Left ventricle myocardium superior (tissue), 1 donor: ENCODE results near the gene IFT74. TPM values are rescaled to one million over a fixed set of nuclear protein-coding genes. Genes with fewer than 3 reads are reported as not detected.

Experiments used
- ATAC-seq: fragments of 200-7000 bp; cut with Tn5 transposase; one replicate; pipeline ENCODE4 v1.9.1; 2020; ENCODE audit warnings: mild to moderate bottlenecking, moderate library complexity
- DNase-seq: peaks from one replicate; pipeline ENCODE4 v3.0.0-alpha.2; 2020
- intact Hi-C: fragments of 100-400 bp; cut with micrococcal nuclease; formaldehyde crosslinking; loops from one replicate; pipeline ENCODE4 v1.11.0; 2022
- total RNA-seq: library from RNA; stranded (reverse); fragmentation: NEBNext Ultra II Directional; extraction: Animal tissue kit (Norgen Biotek cat#: 25700); gene quantifications from one replicate; pipeline ENCODE4 v1.2.1, GENCODE V29; 2021
- donor health status: DM: no; HTN: yes; CAD: no; lungs with severe emphysema.

IFT74 gene
- total RNA-seq, 1 donor from 2014 or later, result 9.2 TPM

DNA sequence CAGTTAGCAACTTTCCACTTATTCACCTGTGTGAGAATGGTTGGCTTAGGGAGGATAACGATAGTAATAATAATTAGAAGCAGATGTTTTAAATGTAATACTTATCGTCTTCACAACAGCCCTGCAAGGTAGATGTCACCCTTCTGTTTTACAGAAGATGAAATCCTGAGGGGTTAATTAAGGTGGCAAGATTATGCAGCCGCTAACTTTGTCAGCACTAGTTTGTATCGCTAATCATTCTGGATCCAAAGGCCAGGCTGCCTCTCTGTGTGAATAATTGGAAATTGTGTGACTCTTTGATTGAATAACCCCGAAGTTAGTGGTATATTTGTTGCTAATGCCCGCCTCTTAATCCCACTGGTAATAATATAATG is 635 bp downstream of the IFT74 start:
- no peak for ATAC-seq
- intact Hi-C loops, result no loop called here
- DNase-seq, result no peak

DNA sequence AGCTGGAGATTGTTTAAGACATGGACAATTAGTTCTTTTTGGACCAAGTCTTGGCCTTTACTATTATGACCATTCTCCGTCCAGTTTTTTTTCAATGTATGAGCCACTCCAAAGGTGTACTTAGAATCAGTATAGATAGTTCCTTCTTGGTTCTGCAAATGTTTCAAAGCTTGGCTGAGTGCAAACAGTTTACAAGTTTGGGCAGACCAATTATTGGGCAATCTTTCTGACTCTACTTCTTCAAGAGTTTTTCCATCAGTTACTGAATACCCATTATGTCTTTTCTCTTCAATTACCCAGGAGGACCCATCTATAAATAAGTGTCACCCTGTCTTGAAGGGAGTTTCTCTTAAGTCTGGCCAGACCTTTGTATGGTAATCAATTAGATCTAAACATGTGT is 15.5 kb downstream of the IFT74 start:
- no peak for DNase-seq
- no peak for ATAC-seq
- intact Hi-C loops, result no loop called here

DNA sequence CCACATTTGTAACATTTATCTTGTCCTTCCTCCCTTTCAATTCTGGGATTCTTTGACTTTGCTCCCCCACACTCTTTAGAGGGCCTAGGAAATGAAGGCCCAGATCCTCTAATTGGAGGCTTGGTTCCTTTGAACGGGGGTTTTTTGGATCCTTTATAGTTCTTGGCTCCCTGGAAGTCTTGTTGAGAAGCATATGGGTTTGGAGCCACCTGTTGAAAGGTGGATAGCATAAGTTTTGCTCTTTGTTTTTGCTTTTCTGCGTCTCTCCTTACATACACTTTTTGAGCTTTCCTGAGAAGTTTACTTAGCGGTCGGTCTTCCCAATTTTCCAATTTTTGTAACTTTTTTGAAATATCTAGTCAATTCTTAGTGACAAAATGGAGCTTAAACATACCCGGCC is 17.8 kb downstream of the IFT74 start:
- no peak for DNase-seq
- intact Hi-C loops, result no loop called here
- ATAC-seq, result no peak

DNA sequence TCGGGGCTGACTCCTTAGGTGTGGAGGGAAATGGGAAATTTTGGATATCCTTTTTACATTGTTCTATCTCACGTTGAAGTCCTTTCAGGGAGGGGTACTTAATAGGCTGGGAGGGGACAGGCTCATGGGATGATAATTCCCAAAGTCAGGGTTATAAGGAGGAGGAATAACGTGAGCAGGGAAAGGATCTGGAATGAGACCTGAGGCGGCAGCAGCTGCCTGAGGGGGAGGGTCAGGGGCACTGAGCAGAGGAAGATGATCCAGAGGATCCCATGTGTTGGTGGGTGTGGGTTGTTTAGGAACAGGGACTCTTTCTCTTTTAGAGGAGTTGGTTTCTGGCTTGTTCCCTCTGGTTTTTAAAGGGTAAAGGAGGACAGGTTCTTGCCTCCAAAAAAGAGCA is 18.7 kb downstream of the IFT74 start:
- intact Hi-C loops, result loop anchor here (5.0 kb wide), 1 partner anchor 233 kb away; no protein-coding TSS in a partner anchor

DNA sequence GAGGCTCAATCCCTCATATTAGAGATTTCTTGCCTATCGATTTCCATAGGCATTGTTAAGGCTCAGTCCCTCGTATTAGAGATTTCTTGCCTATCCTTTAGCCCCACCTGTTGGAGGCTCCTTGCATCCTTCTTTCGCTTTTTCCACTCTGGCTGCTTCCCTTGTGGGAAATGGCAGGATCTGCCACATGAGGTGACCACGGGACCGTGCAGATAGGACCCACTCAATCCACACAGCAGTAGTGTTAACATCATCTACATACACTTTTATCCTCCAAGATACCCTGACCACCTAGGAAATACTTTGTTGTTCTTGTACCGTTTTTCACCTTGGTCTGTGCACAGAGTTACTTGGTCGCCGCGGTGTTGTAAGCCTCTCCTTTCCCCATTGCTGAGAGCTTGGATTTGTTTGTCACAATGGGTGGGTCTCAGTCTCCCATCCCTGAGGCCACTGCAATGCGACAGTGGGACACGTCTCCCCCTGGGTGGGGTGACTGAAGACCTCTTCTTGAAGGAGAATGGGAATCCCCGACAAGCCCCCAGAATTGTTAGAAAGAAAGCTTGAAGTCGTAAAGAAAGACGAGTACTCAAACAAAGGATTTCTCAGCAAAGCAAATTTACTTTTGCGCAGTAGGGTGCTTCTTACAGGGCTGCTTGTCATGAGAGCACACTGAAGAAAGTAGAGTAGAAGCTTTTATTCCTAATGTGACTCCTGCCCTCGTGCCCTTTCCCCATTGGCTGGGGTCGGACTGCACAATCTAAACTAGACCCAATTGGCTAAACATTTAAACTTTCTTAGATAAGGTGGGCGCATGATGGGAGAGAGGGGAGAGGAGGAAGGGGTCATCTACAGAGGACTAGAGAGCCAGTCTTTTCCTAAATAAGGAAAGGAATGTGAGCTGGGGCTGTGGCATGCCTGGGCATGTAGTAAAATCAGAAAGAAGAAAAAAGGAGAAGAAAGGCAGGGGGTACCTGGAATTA is 19.8 kb downstream of the IFT74 start:
- DNase-seq (no peak), ATAC-seq (peak; percentile 64)
- intact Hi-C loops, result loop anchor here (5.0 kb wide), 1 partner anchor 234 kb away; no protein-coding TSS in a partner anchor

More for the DNA sequence above, 18.7 kb downstream of the IFT74 start:
- ATAC-seq (no peak), DNase-seq (no peak)

DNA sequence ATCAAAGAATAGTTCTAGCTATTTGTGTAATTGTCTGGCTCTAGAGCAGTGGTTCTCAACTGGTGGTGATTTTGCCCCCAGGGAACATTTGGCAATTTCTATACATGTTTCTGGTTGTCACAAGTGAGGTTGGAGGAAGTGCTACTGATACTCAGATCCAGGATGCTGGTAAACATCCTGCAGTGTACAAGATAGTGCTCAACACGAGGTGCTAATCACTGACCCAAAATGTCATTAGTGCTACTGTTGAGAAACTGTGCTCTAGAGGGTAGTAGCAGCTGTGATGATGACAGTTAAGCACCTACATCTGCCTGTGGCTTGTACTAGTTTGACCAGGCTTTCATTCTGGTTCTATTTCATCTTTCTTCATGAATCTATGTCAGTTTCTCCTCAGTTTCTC is 27.1 kb downstream of the IFT74 start:
- DNase-seq (no peak), ATAC-seq (no peak)
- intact Hi-C loops, result no loop called here

DNA sequence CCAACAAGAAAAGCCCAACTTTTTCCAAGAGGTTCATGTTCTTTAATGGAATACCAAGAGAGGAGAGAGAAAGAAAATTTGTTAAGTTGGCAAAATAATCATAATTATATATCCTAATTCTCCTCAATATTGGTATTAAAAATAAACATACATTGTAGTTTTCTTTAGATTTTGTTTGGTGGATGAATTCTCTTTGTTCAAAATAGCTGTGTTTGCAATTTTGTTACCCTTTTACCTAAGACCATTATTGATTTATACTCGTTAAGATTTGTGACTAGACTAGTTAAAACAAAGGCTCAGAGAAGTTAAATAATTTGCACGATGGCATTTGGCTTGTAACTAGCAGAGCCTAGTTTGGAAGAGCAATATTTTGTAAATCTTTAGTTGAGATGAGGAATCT is 39.6 kb downstream of the IFT74 start:
- DNase-seq (no peak), ATAC-seq (no peak)
- intact Hi-C loops, result no loop called here

DNA sequence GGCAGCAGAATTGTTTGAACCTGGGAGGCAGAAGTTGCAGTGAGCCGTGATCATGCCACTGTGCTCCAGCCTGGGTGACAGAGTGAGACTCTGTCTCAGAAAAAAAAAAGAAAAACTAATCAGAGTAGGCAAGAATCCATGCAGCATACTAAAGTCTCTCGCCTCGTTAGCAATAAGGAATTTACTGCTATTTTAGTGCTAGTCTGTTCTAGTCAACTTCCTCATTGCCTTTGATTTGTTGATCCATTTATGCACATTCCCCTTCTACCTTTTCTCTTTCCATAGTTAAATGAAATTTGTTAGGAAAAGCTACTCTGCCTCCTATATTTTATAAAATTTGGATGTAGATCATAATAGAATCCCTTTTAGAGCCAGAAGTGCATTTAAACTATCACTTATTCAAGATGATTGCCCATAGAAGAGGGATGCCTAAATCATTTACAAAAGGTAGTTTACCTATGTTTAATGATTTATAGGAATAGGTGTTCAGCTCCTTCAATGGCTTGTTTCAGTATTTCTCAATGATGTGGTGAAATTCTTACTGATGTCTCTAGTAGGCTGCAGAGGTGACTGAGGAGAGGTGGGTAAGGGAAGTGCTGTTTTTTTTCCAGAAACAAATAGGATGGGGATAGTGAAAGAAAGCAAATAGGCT is 47.3 kb downstream of the IFT74 start:
- DNase-seq (no peak), ATAC-seq (no peak)
- intact Hi-C loops, result no loop called here

DNA sequence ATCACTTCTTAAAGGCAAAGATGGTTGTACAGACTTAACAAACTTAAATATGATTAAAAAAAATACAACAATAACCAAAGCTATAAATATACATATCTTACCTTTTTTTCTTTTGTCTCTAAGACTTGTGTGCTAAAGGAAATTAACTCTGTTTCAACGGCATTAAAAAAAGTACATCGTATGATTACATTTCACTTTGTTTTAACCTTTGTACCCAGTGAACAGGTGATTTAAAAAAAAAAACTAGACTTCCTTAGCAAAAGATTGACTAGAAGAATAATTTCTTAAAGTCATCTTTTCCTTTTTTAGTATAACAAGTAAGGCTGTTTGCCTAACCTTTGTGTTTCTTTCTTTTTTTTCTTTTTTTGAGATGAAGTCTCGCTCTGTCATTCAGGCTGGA is 49.3 kb downstream of the IFT74 start, which contains the start of gene LRRC19:
Gene LRRC19 (minus strand): TSS at position 182 of the 400 bp plus-strand sequence. CDS start 5,978 bp downstream, outside the sequence.
- ATAC-seq (no peak), DNase-seq (no peak)
- intact Hi-C loops, result no loop called here

DNA sequence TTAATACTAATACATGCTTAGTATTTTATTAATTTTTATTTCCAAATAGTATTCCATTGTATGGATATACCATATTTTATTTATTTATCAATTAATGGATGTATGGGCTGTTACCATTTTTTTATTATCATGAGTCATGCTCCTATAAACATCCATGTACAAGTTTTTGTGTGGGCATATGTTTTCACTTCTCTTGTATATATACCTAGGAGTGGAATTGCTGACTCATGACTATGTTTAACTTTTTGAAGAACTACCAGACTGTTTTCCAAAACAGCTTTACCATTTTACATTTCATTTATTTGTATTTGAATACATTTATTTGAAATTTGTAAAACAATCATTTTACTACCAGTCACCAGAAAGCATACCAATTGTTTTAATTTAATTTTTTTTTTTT is 63.4 kb downstream of the IFT74 start:
- ATAC-seq, result no peak
- intact Hi-C loops, result no loop called here
- DNase-seq, result no peak

DNA sequence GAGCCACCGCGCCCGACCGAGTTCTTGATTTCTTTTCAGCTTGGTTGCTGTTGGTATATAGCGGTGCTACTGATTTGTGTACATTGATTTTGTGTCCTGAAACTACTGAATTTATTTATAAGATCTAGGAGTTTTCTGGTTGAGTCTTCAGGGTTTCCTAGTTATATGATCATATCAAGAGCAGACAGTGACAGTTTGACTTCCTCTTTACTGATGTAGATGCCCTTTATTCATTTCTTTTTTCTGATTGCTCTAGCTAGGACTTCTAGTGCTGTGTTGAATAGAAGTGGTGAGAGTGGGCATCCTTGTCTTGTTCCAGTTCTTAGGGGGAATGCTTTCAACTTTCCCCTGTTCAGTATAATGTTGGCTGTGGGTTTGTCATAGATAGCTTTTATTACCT is 66.7 kb downstream of the IFT74 start:
- DNase-seq (no peak), ATAC-seq (no peak)
- intact Hi-C loops, result no loop called here

DNA sequence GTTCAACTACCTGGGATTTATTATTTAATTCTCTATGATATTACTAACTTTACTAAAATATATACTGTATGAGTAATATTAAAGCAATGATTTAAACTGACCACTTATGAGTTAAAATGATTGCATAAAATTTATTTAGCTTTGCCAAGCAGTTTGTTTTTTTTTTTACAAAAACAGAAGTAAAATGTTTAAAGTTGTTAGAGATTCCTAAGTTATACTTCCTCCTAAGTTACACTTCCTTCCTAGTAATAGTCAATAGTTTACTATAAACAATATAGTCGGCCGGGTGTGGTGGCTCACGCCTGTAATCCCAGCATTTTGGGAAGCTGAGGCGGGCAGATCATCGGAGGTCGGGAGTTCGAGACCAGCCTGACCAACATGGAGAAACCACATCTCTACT is 73.0 kb downstream of the IFT74 start:
- intact Hi-C loops, result no loop called here
- ATAC-seq (no peak), DNase-seq (no peak)

DNA sequence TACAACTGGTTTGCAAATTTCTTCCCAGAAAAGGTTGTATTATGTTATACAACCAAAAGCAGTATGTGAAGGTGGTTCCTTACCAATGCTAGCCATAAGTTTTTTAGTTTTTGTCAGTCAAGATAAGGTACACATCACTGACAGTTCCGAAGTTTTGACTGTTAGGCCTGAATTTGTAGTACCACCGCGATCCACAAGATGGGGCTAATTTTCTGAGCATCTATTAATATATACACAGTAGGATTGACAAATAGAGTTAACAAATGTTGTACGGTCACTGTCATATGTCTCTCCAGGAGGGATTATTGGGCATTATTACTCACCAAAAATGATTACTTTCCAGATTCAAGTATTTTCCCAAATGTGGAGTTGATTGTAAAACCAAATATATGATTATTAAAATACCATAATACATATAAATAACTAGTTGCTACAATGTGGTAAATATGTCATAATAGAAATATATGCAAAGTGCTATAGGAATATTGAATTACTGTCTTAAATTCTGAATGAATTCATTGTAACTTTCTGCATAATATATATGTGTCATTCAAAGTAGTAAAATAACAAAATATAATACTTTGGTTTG is 77.7 kb downstream of the IFT74 start:
- DNase-seq (no peak), ATAC-seq (peak; percentile 56)
- intact Hi-C loops, result loop anchor here (1.0 to 10.0 kb wide), 2 partner anchors 171 to 242 kb away; no protein-coding TSS in a partner anchor

DNA sequence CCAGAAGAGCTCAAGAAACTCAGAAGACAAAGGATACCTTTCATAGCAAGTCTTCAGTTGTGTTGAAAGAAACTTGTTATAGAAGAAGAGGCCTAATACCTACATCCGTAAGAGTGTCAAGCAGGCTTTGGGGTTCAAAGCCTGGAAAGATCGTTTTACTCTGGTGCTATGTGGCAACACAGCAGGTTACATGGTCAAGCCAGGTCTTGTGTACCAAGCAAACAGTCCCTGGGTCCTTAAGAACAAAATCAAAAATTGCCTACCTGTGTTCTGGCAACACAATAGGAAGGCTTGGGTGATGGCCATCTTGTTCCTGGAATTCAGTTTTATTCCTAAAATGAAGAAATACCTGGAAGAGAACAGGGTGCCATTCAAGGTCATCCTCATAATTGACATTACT is 81.3 kb downstream of the IFT74 start:
- no peak for ATAC-seq
- DNase-seq, result no peak
- intact Hi-C loops, result loop anchor here (10.0 kb wide), 1 partner anchor 167 kb away; no protein-coding TSS in a partner anchor

DNA sequence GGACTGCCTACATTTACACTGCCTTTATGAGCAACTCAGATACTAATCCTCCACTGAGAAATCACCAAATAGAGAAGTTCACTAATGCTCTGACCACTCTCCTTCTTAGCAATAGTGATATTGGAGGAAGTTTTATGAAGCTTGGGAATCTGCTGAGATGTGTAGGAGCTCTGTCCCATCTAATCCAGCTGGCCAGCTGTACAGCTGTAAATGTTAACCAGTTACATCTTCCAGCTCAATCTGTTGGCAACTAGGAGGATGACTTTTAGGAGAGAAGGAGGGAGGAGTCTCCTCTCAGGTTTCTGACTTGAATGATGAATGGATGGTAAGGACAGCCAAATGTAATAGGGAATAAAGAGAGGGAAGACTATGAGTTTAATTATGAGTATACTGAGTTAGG is 85.5 kb downstream of the IFT74 start:
- intact Hi-C loops, result no loop called here
- DNase-seq (no peak), ATAC-seq (no peak)

DNA sequence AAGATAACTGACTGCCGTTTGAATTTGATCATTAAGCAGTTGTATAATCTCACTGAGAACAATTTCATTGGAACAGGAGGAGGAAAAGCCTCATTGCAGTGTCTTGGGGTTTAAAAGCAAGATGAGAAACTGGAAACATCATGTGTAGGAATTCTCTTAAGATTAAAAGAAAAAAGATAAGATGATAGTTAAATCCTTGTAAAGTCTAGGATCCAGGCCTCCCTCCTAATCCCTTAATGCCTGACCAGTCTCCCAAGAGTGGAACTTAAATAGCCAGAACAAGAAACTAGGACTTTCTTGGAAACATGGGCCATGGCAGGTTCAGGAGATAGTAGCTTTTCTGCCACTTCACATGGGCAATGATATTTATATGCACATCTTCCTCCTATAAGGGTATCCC is 86.3 kb downstream of the IFT74 start:
- ATAC-seq (no peak), DNase-seq (no peak)
- intact Hi-C loops, result no loop called here

DNA sequence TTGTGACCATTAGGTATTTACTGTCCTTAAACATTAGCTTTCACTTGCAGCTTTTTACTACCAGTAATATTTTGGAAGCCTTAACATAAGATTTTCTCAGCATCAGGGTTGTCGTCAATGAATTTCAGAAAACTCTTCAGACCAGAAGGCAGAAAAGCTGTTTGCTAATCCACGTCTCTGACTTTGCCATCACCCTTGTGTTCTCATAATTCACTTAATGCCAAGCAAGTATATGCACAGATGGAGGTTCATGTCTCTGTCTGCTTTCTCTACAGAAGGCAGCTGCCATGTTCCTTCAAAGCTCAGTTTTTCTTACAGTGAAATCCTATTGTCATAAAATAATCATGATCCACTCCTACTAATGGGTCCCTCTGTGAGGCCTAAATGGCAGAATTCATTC is 87.0 kb downstream of the IFT74 start:
- intact Hi-C loops, result no loop called here
- ATAC-seq (no peak), DNase-seq (no peak)

DNA sequence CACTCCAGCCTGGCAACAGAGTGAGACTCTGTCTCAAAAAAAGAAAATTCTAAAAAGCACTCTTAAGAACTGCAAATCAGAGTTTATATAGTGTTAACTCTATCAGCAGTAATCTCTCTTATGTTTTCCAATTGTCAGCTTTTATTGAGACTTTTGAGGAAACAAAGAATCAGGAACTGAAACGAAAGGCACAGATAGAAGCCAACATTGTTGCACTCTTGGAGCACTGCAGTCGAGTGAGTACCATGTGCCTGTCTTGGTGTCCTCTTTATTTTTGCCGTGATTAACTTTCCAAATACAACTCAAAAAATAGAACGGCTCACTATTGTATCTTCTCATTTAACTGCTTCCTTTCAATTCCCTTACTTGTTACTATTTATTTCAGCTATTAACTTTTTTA is 90.9 kb downstream of the IFT74 start:
- ATAC-seq, result no peak
- no peak for DNase-seq
- intact Hi-C loops, result no loop called here

DNA sequence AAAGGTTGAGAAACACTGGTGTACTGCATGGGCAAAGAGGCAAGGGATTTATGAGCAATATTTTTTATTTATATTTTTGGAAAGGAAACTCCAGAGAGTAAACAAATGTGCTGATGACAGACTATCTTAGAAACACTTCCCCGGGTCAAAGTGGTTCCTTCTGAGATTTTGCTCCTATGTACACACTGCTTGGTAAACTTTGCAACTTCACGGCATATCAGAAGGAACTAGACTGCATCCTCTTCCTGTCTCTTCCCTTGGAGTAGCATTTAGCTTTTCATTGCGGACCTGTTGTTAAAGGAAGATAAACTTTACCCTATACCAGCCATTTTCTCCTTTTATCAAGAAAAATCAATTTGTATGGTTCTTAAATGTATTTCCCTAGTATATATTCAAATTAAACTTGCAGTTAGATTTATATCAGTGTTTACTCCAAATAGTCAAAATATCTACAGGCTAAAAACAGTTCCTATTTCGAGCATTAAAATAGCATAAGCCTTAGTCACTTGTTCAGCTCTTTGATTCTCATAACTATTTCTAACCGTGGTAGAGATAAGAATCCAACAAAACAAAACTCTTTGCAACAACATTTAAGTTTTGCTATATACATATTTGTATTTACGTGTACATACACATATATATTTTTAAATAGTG is 97.3 kb downstream of the IFT74 start:
- ATAC-seq (no peak), DNase-seq (no peak)
- intact Hi-C loops, result no loop called here

DNA sequence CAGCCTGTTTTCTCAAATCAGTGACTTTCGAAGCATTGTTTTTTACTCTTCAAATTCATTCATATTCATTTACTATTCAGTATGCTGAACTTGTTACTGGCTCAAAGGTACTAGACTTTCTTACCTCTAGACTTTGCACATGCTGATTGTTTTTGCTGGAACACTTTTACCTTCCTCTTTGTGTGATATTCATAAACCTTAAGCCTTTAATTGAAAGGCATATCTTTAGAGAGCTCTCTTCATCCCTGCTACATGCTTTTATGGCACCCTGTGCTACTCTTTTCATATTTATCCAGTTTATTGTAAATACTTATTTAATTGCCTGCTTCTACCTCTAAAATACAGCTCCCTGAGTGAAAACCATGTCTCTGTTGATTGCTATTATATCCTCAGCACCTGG is 97.9 kb downstream of the IFT74 start:
- ATAC-seq (no peak), DNase-seq (no peak)
- intact Hi-C loops, result no loop called here
